RKO (cell line): ENCODE results near the gene TMEM231.
"Not testable (repeated sequence)": the region's sequence is repeated elsewhere in the genome, so short reads cannot be mapped to it uniquely, and the experiment has no call there.

Experiments
- DNase-seq: peaks from one replicate; pipeline ENCODE4 v3.0.0-alpha.2; 2016; ENCODE audit warnings: low spot score

Gene TMEM231

GRCh38 chr16:75555707-75556430 is at the start of gene TMEM231:
Gene TMEM231, minus strand, starts transcription at chr16:75556252. Its CDS starts 43 bp downstream, at chr16:75556209.
- DNase-seq: peak; percentile 95

GRCh38 chr16:75603241-75603640 is 47.2 kb upstream of the TMEM231 start:
- no peak for DNase-seq

GRCh38 chr16:75599452-75600277 is 43.6 kb upstream of the TMEM231 start:
- DNase-seq: no peak

GRCh38 chr16:75593825-75594820 is 38.1 kb upstream of the TMEM231 start:
- DNase-seq: peak; percentile 29

GRCh38 chr16:75593308-75593707 is 37.3 kb upstream of the TMEM231 start:
- DNase-seq: no peak

- DNase-seq: not testable (repeated sequence)
Measured at GRCh38 chr16:75591927-75592326, 35.9 kb upstream of the TMEM231 start.

GRCh38 chr16:75590920-75591843 is 35.1 kb upstream of the TMEM231 start:
- DNase-seq: no peak

GRCh38 chr16:75589306-75589705 is 33.3 kb upstream of the TMEM231 start:
- no peak for DNase-seq

- DNase-seq: no peak
Measured at GRCh38 chr16:75588716-75589115, 32.7 kb upstream of the TMEM231 start.

GRCh38 chr16:75584108-75584507 is 28.1 kb upstream of the TMEM231 start:
- no peak for DNase-seq

GRCh38 chr16:75579281-75579834 is 23.3 kb upstream of the TMEM231 start:
- no peak for DNase-seq

- no peak for DNase-seq
Measured at GRCh38 chr16:75578725-75579124, 22.7 kb upstream of the TMEM231 start.

GRCh38 chr16:75578212-75578611 is 22.2 kb upstream of the TMEM231 start:
- DNase-seq: no peak

GRCh38 chr16:75576384-75576811 is 20.3 kb upstream of the TMEM231 start:
- no peak for DNase-seq

- DNase-seq: no peak
Measured at GRCh38 chr16:75575958-75576357, 19.9 kb upstream of the TMEM231 start.

GRCh38 chr16:75573955-75574354 is 17.9 kb upstream of the TMEM231 start:
- no peak for DNase-seq

- DNase-seq: no peak
Measured at GRCh38 chr16:75572864-75573542, 17.0 kb upstream of the TMEM231 start.

GRCh38 chr16:75570396-75571065 is 14.5 kb upstream of the TMEM231 start:
- no peak for DNase-seq

GRCh38 chr16:75567911-75568310 is 11.9 kb upstream of the TMEM231 start:
- no peak for DNase-seq
